ENCODE results near the gene IL10RB.

The IL10RB gene

DNA sequence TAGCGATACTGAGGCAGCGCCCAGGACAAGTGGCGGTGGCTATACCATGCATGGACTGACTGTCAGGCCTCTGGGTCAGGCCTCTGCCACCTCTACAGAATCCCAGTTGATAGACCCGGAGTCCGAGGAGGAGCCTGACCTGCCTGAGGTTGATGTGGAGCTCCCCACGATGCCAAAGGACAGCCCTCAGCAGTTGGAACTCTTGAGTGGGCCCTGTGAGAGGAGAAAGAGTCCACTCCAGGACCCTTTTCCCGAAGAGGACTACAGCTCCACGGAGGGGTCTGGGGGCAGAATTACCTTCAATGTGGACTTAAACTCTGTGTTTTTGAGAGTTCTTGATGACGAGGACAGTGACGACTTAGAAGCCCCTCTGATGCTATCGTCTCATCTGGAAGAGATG lies 3.2 kb upstream of the IL10RB start:
- TF ChIP-seq SPI1 (IDR thresholded peaks at IDR 0.05; ENCODE audit: low read depth, low read length) (no peak), PAX5 (IDR thresholded peaks at IDR 0.05; ENCODE audit: insufficient read depth, low read length, severe bottlenecking) (no peak), TAF1 (IDR thresholded peaks at IDR 0.05; ENCODE audit: low read depth, low read length) (no peak), POLR2A (IDR thresholded peaks at IDR 0.05; ENCODE audit: low read depth, low read length) (no peak), POU2F2 (IDR thresholded peaks at IDR 0.05; ENCODE audit: low read depth, low read length) (no peak), POLR2AphosphoS5 (IDR thresholded peaks at IDR 0.05; ENCODE audit: low read depth, low read length) (no peak)
- no peak for FAIRE-seq

DNA sequence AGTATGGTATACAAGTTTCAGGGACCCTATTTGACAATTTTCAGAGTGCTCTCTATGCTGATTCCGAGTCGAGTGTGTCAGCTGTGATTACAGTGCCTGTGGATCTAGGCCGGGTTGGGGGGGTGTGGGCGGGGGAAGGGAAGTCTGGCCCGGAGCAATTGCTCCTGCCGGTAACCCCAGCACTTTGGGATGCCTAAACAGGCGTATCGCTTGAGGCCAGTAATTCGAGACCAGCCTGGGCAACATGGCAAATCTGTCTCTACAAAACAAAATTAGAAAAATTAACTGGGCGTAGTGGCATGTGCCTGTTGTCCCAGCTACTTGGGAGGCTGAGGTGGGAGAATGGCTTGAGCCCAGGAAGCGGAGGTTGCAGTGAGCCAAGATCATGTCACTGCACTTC lies 1.6 kb upstream of the IL10RB start:
- TF ChIP-seq PAX5 (IDR thresholded peaks at IDR 0.05; ENCODE audit: insufficient read depth, low read length, severe bottlenecking) = no peak
- TF ChIP-seq SPI1 (IDR thresholded peaks at IDR 0.05; ENCODE audit: low read depth, low read length) = no peak
- TF ChIP-seq TAF1 (IDR thresholded peaks at IDR 0.05; ENCODE audit: low read depth, low read length) = no peak
- no peak for TF ChIP-seq POU2F2 (IDR thresholded peaks at IDR 0.05; ENCODE audit: low read depth, low read length)
- no peak for TF ChIP-seq POLR2A (IDR thresholded peaks at IDR 0.05; ENCODE audit: low read depth, low read length)
- no peak; the same call in 1 of the 2 replicates for TF ChIP-seq POLR2AphosphoS5 (IDR thresholded peaks at IDR 0.05; ENCODE audit: low read depth, low read length)
- FAIRE-seq = no peak
- no peak for DNase-seq (ENCODE audit: insufficient read length, low spot score)

More for the DNA sequence above, 3.2 kb upstream of the IL10RB start:
- no peak for DNase-seq (ENCODE audit: insufficient read length, low spot score)

DNA sequence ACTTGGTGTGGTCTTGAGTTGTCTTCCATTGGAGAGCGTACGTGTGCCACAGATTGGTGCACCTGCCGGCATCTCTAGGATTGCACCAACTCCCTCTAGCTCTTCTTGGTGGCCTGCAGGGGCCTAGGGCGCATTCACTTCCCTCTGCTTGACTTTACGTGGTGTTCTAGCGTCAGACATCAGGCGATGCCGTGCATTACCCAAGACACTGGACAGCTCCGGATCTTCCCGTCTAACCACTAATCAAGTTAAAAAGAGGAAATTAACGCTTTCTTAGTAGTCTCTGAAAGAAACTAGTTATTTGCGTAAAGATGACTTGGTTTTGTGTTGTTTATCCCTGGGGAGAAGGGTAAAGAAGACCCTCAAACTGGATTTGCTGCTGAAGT lies 510 bp upstream of the IL10RB start:
- FAIRE-seq = peak; percentile 72
- DNase-seq (ENCODE audit: insufficient read length, low spot score) = no peak
- TF ChIP-seq POLR2A (IDR thresholded peaks at IDR 0.05; ENCODE audit: low read depth, low read length) (no peak), POU2F2 (IDR thresholded peaks at IDR 0.05; ENCODE audit: low read depth, low read length) (peak; percentile 45; the same call in 1 of the 2 replicates), POLR2AphosphoS5 (IDR thresholded peaks at IDR 0.05; ENCODE audit: low read depth, low read length) (peak; percentile 10; the same call in 1 of the 2 replicates), TAF1 (IDR thresholded peaks at IDR 0.05; ENCODE audit: low read depth, low read length) (no peak), SPI1 (IDR thresholded peaks at IDR 0.05; ENCODE audit: low read depth, low read length) (peak; percentile 62), PAX5 (IDR thresholded peaks at IDR 0.05; ENCODE audit: insufficient read depth, low read length, severe bottlenecking) (no peak)

DNA sequence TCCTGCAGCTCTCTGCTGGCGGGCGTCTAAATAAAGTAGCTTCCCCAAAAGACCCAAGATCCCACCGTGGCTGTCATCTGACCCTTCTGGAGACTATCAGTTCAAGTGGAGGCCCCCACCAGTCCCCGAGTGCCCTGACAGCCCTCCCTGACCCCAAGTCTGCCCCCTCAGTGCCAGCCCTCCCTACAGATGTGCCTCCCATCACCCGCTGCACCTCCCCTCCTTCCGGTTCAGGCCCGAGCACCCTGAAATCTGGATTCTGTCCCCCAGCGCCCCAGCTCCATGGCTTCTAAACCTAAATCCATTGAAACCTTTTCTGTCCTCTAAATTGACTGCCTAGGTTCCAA lies 595 bp downstream of the IL10RB start:
- DNase-seq (ENCODE audit: insufficient read length, low spot score) (no peak), FAIRE-seq (peak; percentile 66)
- TF ChIP-seq POLR2A (IDR thresholded peaks at IDR 0.05; ENCODE audit: low read depth, low read length) (no peak; the same call in none of the 2 replicates), POLR2AphosphoS5 (IDR thresholded peaks at IDR 0.05; ENCODE audit: low read depth, low read length) (no peak; the same call in 1 of the 2 replicates), TAF1 (IDR thresholded peaks at IDR 0.05; ENCODE audit: low read depth, low read length) (no peak), SPI1 (IDR thresholded peaks at IDR 0.05; ENCODE audit: low read depth, low read length) (no peak), POU2F2 (IDR thresholded peaks at IDR 0.05; ENCODE audit: low read depth, low read length) (peak; percentile 9; the same call in 1 of the 2 replicates), PAX5 (IDR thresholded peaks at IDR 0.05; ENCODE audit: insufficient read depth, low read length, severe bottlenecking) (no peak)

DNA sequence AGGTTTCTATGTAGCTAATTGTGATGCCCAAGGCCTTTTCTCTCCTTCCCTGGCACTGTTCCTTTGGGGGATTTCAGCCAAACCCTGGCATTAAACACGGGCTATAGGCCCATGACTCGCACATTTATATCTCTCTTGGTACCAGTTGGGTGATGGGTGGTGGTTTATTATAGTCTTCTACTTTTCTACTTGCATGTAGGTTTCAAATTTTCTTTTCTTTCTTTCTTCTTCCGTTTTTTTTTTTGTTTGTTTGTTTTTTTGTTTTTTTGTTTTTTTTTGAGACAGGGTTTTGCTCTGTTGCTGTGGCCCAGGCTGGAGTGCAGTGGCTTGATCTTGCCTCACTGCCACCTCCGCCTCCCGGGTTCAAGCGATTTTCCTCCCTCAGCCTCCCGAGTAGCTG lies 1.1 kb downstream of the IL10RB start:
- DNase-seq (ENCODE audit: insufficient read length, low spot score) (no peak), FAIRE-seq (no peak)
- TF ChIP-seq TAF1 (IDR thresholded peaks at IDR 0.05; ENCODE audit: low read depth, low read length) (no peak), POLR2AphosphoS5 (IDR thresholded peaks at IDR 0.05; ENCODE audit: low read depth, low read length) (no peak), POU2F2 (IDR thresholded peaks at IDR 0.05; ENCODE audit: low read depth, low read length) (no peak), PAX5 (IDR thresholded peaks at IDR 0.05; ENCODE audit: insufficient read depth, low read length, severe bottlenecking) (no peak), POLR2A (IDR thresholded peaks at IDR 0.05; ENCODE audit: low read depth, low read length) (no peak), SPI1 (IDR thresholded peaks at IDR 0.05; ENCODE audit: low read depth, low read length) (no peak)

DNA sequence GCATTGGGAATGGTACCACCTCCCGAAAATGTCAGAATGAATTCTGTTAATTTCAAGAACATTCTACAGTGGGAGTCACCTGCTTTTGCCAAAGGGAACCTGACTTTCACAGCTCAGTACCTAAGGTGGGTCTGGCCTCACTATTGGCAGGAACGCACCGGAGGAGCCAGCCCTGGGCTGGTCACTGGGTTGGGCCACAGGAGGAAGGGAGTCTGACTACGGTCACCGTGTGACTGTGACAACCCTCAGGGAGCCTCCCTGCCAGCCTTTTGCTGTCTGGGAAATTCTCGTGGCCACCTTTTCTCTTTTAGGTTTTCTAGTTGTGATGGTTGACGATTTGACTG lies 2.2 kb downstream of the IL10RB start:
- no peak for TF ChIP-seq POU2F2 (IDR thresholded peaks at IDR 0.05; ENCODE audit: low read depth, low read length)
- DNase-seq (ENCODE audit: insufficient read length, low spot score) (no peak), FAIRE-seq (no peak)

DNA sequence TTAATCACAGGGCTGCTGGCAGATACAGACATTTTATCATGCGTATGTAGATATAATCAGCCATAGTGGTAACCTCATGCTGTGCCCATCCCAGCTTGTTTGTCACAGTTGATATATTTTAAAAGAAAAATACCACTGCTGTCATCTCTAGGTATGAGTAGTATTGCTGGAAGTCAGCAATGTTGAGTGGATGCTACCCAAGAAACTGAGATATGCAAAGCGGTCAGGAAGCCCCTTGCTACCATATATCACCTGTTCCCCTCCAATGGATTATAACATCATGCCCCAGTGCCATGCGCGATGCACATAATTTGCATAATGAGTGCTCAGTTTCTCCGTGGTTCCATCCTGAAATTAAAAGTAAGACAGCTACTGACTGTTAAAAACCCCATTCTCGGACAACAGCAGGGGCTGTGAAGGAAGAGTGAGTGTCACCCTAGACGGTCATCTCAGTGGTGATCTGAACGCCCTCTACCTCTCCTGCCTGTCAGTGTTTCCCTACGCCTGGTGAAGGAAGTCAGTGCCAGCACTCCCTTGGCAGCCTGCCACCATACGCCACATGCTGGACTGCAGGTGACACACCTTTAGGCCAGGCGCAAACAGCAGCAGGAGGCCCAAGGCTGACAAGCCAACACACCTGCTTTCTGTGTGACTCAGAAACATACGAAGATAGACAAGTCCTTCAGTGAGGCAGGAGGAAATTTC lies 2.7 kb downstream of the IL10RB start:
- peak; percentile 96 for FAIRE-seq
- DNase-seq (ENCODE audit: insufficient read length, low spot score) = peak; percentile 44
- TF ChIP-seq PAX5 (IDR thresholded peaks at IDR 0.05; ENCODE audit: insufficient read depth, low read length, severe bottlenecking) (no peak), POU2F2 (IDR thresholded peaks at IDR 0.05; ENCODE audit: low read depth, low read length) (peak; percentile 99), TAF1 (IDR thresholded peaks at IDR 0.05; ENCODE audit: low read depth, low read length) (peak; percentile 26; the same call in 1 of the 2 replicates), POLR2AphosphoS5 (IDR thresholded peaks at IDR 0.05; ENCODE audit: low read depth, low read length) (peak; percentile 73), POLR2A (IDR thresholded peaks at IDR 0.05; ENCODE audit: low read depth, low read length) (peak; percentile 54; the same call in 1 of the 2 replicates)

DNA sequence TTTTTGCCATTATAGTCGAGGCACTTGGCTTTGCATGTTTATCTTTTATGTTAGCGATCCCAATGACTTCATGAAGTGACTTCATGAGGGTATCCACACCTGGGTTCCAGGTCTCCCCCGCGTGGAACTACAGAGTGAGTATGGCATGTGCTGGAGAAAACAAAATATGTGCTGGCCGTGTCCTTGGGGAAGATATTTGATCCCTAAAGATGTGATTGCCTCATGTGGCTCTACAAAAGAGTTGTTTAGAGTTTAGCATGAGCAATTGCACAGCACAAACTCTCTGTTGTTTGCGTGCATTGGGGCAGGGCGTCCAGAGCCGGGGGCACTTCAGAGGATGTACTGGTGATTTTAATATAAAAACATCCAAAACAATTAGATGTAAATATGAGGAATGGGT lies 4.8 kb downstream of the IL10RB start:
- FAIRE-seq (no peak), DNase-seq (ENCODE audit: insufficient read length, low spot score) (no peak)

DNA sequence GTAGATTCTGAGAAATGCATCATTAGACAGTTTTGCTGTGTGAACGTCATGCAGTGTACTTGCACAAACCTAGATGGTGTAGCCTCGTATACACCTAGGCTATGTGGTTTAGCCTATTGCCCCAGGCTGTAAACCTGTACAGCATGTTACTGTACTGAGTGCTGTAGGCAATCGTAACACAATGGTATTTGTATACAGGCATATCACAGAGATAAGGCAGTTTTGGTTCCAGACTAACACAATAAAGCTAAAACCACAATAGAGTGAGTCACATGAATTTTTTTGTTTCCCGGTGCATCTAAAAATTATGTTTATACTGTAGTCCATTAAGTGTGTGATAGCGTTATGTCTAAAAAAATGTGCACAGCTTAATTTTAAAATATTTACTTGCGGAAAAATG lies 6.9 kb downstream of the IL10RB start:
- no peak for FAIRE-seq
- no peak for TF ChIP-seq PAX5 (IDR thresholded peaks at IDR 0.05; ENCODE audit: insufficient read depth, low read length, severe bottlenecking)
- no peak for TF ChIP-seq TAF1 (IDR thresholded peaks at IDR 0.05; ENCODE audit: low read depth, low read length)
- no peak for TF ChIP-seq POLR2AphosphoS5 (IDR thresholded peaks at IDR 0.05; ENCODE audit: low read depth, low read length)
- no peak for TF ChIP-seq POU2F2 (IDR thresholded peaks at IDR 0.05; ENCODE audit: low read depth, low read length)
- TF ChIP-seq POLR2A (IDR thresholded peaks at IDR 0.05; ENCODE audit: low read depth, low read length) = no peak
- TF ChIP-seq SPI1 (IDR thresholded peaks at IDR 0.05; ENCODE audit: low read depth, low read length) = no peak
- DNase-seq (ENCODE audit: insufficient read length, low spot score) = no peak

More for the DNA sequence above, 4.8 kb downstream of the IL10RB start:
- no peak for TF ChIP-seq PAX5 (IDR thresholded peaks at IDR 0.05; ENCODE audit: insufficient read depth, low read length, severe bottlenecking)
- no peak for TF ChIP-seq TAF1 (IDR thresholded peaks at IDR 0.05; ENCODE audit: low read depth, low read length)
- no peak for TF ChIP-seq SPI1 (IDR thresholded peaks at IDR 0.05; ENCODE audit: low read depth, low read length)
- TF ChIP-seq POLR2AphosphoS5 (IDR thresholded peaks at IDR 0.05; ENCODE audit: low read depth, low read length) = no peak
- TF ChIP-seq POLR2A (IDR thresholded peaks at IDR 0.05; ENCODE audit: low read depth, low read length) = no peak
- TF ChIP-seq POU2F2 (IDR thresholded peaks at IDR 0.05; ENCODE audit: low read depth, low read length) = no peak

DNA sequence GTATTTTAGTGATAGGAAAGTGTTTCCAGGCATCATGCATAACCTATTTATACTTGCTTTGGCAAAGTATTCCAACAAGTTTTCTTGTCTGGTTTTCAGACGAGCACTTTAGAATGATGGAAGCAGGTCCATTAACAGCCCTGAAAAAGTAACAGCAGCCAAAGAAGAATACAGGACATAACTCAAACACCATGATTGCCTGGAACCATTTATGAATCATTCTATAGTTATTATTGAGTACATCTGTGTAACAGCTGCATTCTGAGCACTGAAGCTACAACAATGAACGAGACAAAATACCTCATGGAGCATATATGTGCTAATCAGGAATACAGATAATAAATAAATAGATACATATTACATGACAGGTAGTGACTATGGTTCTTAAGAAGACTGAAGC lies 12.6 kb downstream of the IL10RB start:
- DNase-seq (ENCODE audit: insufficient read length, low spot score) (no peak), FAIRE-seq (no peak)
- TF ChIP-seq POLR2AphosphoS5 (IDR thresholded peaks at IDR 0.05; ENCODE audit: low read depth, low read length) = no peak
- no peak for TF ChIP-seq SPI1 (IDR thresholded peaks at IDR 0.05; ENCODE audit: low read depth, low read length)
- no peak for TF ChIP-seq PAX5 (IDR thresholded peaks at IDR 0.05; ENCODE audit: insufficient read depth, low read length, severe bottlenecking)
- TF ChIP-seq TAF1 (IDR thresholded peaks at IDR 0.05; ENCODE audit: low read depth, low read length) = no peak
- TF ChIP-seq POLR2A (IDR thresholded peaks at IDR 0.05; ENCODE audit: low read depth, low read length) = no peak
- TF ChIP-seq POU2F2 (IDR thresholded peaks at IDR 0.05; ENCODE audit: low read depth, low read length) = no peak
